Body of pancreas (tissue), 4 donors: ENCODE data around the gene DOK3. TPM values are rescaled to one million over a fixed set of nuclear protein-coding genes. Genes with fewer than 3 reads are reported as not detected.

Source experiments
- ATAC-seq: fragments of 150-250 bp; one replicate; pipeline ENCODE4 v1.9.1; 2016
- DNase-seq, 4 donors: peaks; one replicate each; pipeline ENCODE4 v3.0.0-alpha.2; 2019
- H3K27ac ChIP-seq, 4 donors: fragments of 200-600 bp; sonication (generic); 1 replicate in 3 of 4; 2 replicates in 1 of 4; pipeline versions ENCODE4 v1.5.1 to v1.6.1; 2016 to 2019; ENCODE audit warnings: mild to moderate bottlenecking in 1 of 4, mixed read lengths in 1 of 4, moderate library complexity in 1 of 4
- H3K27me3 ChIP-seq, 2 donors: fragments of 200-600 bp; sonication (generic); one replicate each; pipeline ENCODE4 v1.6.0; 2016; ENCODE audit warnings: mild to moderate bottlenecking in 1 of 2
- H3K36me3 ChIP-seq, 2 donors: fragments of 200-600 bp; sonication (generic); replicated peaks in 1 of 2; 2 replicates each; pipeline ENCODE4 v1.5.1; 2016; ENCODE audit warnings: low read depth in 2 of 2; ENCODE audit not compliant: insufficient read depth in 1 of 2
- H3K4me1 ChIP-seq: fragments of 200-600 bp; sonication (generic); one replicate; pipeline ENCODE4 v1.6.0; 2016
- H3K4me3 ChIP-seq, 2 donors: fragments of 200-600 bp; sonication (generic); 1 replicate in 1 of 2; 2 replicates in 1 of 2; pipeline ENCODE4 v1.5.1; 2016 to 2019
- H3K9me3 ChIP-seq, 3 donors: fragments of 200-600 bp; sonication (generic); 1 replicate in 2 of 3; 2 replicates in 1 of 3; pipeline ENCODE4 v1.5.1; 2016
- POLR2A ChIP-seq, 3 donors: fragments of 450-650 bp; IDR thresholded peaks; one replicate each; pipeline ENCODE4 v1.6.1; 2016; ENCODE audit warnings: antibody characterized with exemption in 3 of 3, mild to moderate bottlenecking in 2 of 3
- WGBS, 2 donors: methylation state at CpG; one replicate each; pipeline ENCODE4 v1.1.5; 2017; 5-methylcytosine and 5-hydroxymethylcytosine counted together
- intact Hi-C: fragments of 100-400 bp; cut with DNase I; formaldehyde crosslinking; loops from one replicate; pipeline ENCODE4 v1.15.1; 2023
- total RNA-seq, 2 donors: library from RNA; depleted of rRNA; stranded (reverse); fragments of >200 nt; gene quantifications; one replicate each; pipeline ENCODE4 v1.1.0, GENCODE V29; 2016
- TF ChIP-seq, protein P1 (sequence below), 7 experiments: fragments of 450-650 bp in 4 of 7; fragments of 200-600 bp in 3 of 7; sonication (generic) in 3 of 7; IDR thresholded peaks; one replicate each; pipeline ENCODE4 v1.5.1; 2016 to 2019; ENCODE audit warnings: antibody characterized with exemption in 7 of 7

The DOK3 gene
- total RNA-seq, 2 donors from 2014 or later, result 3.3 to 5.4 TPM

DNA sequence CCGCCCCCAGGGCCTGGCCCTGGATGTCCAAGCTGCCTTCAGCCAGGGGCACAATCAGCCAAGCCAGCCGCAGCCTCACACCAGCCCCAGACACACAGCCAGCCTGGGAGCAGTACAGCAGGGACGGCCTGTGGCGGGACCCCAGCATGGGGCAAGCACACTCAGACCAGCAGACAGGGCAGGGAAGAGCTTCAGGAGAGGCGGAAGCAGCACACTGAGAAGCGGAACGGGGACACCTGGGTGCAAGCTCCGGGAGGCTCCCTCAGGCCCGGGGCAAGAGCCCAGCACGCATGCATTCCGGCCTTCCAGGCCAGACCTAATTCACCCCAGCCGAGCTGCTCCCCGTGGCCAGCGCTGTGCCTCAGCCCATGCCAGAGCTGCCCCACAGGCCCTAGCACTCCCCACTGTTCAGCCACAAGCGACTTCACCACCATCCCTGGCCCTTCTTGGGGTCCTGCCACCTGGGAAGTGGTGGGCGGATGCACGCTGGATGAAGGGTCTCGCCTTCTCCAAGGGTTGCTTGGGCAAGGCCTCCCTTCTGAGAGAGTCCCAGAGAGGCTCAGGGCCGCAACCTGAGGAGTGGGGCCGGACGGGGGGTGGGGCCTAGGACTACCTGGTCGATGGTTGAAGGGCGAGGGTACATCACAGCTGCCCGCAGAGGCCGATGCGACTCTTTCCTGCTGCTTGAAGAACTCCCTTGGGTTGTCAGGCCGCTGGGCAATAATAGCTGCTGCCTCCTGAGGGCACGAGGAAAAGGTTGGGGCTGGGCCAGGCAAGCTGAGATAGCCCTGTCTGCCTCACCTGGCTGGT is 49.6 kb downstream of the DOK3 start:
- no peaks in the 10 kb centered on the region for H3K27me3 ChIP-seq
- H3K4me3 ChIP-seq, result no peak overlapping the region
- no peaks in the 10 kb centered on the region for H3K36me3 ChIP-seq
- TF ChIP-seq, protein P1, sequence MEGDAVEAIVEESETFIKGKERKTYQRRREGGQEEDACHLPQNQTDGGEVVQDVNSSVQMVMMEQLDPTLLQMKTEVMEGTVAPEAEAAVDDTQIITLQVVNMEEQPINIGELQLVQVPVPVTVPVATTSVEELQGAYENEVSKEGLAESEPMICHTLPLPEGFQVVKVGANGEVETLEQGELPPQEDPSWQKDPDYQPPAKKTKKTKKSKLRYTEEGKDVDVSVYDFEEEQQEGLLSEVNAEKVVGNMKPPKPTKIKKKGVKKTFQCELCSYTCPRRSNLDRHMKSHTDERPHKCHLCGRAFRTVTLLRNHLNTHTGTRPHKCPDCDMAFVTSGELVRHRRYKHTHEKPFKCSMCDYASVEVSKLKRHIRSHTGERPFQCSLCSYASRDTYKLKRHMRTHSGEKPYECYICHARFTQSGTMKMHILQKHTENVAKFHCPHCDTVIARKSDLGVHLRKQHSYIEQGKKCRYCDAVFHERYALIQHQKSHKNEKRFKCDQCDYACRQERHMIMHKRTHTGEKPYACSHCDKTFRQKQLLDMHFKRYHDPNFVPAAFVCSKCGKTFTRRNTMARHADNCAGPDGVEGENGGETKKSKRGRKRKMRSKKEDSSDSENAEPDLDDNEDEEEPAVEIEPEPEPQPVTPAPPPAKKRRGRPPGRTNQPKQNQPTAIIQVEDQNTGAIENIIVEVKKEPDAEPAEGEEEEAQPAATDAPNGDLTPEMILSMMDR (IDR thresholded peaks at IDR 0.05), result no peak
- TF ChIP-seq POLR2A (IDR thresholded peaks at IDR 0.05), result no peak
- ATAC-seq (no peak), DNase-seq (no peak)
- no peaks in the 10 kb centered on the region for H3K9me3 ChIP-seq
- H3K27ac ChIP-seq, result no peak overlapping the region
- 92 to 93% methylated on average over 13 to 23 of the region's 28 CpGs for WGBS, 2 donors
- H3K4me1 ChIP-seq, result peaks cover 8% of the 10 kb centered on the region
- intact Hi-C loops, result no loop called here

DNA sequence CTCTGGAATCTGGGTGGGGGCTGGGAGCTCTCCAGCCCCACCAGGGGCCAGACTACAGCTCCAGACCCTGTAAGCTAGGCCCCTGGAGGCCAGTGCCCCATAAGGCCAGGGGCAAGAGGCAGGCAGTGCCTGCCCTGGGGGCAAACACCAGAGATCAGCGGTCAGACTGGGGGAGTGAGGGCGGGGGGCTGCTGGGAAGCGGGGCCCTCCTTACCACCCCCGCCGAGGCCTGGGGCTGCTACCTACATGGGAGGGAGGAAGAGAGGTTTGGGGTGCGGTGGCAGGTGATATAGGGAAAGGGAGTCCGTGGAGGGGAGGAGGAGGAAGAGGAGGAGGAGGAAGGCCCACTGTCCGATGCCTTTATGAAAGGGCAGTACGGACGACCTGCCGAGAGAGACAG is 50.3 kb downstream of the DOK3 start:
- no peak overlapping the region for H3K27ac ChIP-seq
- intact Hi-C loops, result no loop called here
- H3K27me3 ChIP-seq, result no peaks in the 10 kb centered on the region
- H3K36me3 ChIP-seq, result no peaks in the 10 kb centered on the region
- DNase-seq (no peak), ATAC-seq (no peak)
- TF ChIP-seq POLR2A (IDR thresholded peaks at IDR 0.05), result no peak
- TF ChIP-seq, protein P1 (IDR thresholded peaks at IDR 0.05), result no peak
- H3K9me3 ChIP-seq, result no peaks in the 10 kb centered on the region
- H3K4me3 ChIP-seq, result no peak overlapping the region
- peaks cover 12% of the 10 kb centered on the region for H3K4me1 ChIP-seq
- WGBS, 2 donors, result 83 to 85% methylated on average over 10 to 11 of the region's 11 CpGs

DNA sequence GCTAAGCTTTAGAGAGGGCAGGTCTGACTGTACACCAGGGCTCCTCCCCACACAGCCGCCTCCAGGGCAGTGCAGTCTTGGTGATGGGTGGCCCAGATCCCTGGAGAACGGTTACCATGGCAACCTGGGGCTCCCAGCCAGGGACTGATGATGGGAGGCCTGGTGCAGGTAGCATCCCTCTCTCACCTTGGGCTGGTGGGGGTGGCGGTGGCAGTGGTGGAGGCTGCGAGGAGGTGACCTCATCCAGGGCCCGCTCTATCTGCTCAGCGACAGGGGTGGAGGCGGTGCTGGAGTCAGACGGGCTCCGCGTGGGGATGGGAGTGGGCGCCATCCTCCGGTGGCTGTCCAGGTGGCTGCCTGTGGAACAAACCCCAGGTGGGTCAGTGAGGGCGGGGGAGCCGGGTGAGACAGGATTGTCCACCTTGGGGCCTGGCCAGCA is 50.7 kb downstream of the DOK3 start:
- no peak for ATAC-seq
- DNase-seq, result no peak
- H3K36me3 ChIP-seq, result no peaks in the 10 kb centered on the region
- H3K27ac ChIP-seq, result no peak overlapping the region
- WGBS, 2 donors, result 89 to 100% methylated on average over 2 to 14 of the region's 14 CpGs
- intact Hi-C loops, result no loop called here
- no peak overlapping the region for H3K4me3 ChIP-seq
- no peaks in the 10 kb centered on the region for H3K27me3 ChIP-seq
- TF ChIP-seq, protein P1 (IDR thresholded peaks at IDR 0.05), result no peak
- no peak for TF ChIP-seq POLR2A (IDR thresholded peaks at IDR 0.05)
- peaks cover 16% of the 10 kb centered on the region for H3K4me1 ChIP-seq
- H3K9me3 ChIP-seq, result no peaks in the 10 kb centered on the region

DNA sequence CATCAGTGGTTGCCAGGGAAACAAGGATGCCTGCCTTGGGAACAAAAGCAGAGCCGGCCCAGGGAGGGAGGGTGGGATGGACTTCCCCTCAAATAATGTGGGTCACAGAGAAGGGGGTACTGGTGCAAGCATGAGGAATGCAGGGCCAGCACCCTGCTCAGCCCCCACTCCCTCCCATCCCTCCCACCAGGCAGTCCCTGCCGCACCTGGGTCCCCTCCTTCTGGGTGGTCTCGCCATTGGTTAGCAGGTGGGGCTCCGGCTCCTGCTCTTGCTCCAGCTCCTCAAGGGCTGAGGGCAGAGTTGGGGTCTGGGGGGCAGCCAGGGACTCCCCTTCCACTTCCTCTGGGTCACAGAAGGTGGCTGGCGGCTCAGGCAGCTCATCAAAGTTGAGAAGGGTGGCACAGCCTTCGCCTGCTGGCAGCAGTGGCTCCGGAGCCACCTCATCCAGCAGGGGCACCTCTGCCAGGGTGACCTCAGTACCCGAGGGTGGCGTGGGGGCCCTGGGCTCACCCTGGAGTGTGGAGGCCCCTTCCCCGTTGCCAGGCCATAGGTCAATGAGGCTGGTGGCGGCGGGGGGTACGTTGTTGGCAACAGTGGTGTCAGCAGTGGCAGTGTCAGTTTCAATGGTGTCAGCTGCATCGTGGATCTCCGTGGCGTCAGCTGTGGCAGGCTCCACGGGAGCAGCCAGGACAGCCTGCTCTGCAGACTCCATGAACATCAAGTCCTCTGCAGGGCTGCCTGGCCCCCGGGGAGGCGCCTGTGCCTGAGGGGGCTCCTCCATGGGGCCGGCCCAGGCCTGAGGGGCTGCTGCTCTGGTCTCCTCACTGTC is 51.6 kb downstream of the DOK3 start:
- H3K9me3 ChIP-seq, result no peaks in the 10 kb centered on the region
- H3K4me3 ChIP-seq, result no peak overlapping the region
- WGBS, 2 donors, result 85 to 100% methylated on average over 3 to 15 of the region's 20 CpGs
- H3K36me3 ChIP-seq, result no peaks in the 10 kb centered on the region
- intact Hi-C loops, result no loop called here
- TF ChIP-seq, protein P1 (IDR thresholded peaks at IDR 0.05), result peak in 1 of 7 experiments; percentile 0
- no peak for TF ChIP-seq POLR2A (IDR thresholded peaks at IDR 0.05)
- DNase-seq, result no peak
- H3K27ac ChIP-seq, result no peak overlapping the region
- H3K4me1 ChIP-seq, result peaks cover 19% of the 10 kb centered on the region
- no peak for ATAC-seq
- H3K27me3 ChIP-seq, result no peaks in the 10 kb centered on the region
